OCI-LY1 (cell line): ENCODE results near the gene DLG5.

Experiments used
- H2AFZ ChIP-seq: fragments of 200-600 bp; sonication (generic), shearing (Covaris generic); 2 replicates; pipeline ENCODE4 v1.6.0; 2014; ENCODE audit warnings: antibody characterized with exemption, mild to moderate bottlenecking, low read length
- H3F3A ChIP-seq: fragments of 200-600 bp; sonication (generic), shearing (Covaris generic); 2 replicates; pipeline ENCODE4 v1.6.0; 2014; ENCODE audit warnings: mild to moderate bottlenecking, antibody characterized with exemption, low read length, moderate library complexity; ENCODE audit not compliant: insufficient read depth
- H3K27ac ChIP-seq: fragments of 200-600 bp; sonication (generic); 2 replicates; pipeline ENCODE4 v1.5.1; 2014; ENCODE audit warnings: low read length, mixed run types, mild to moderate bottlenecking, low read depth; ENCODE audit not compliant: poor library complexity, severe bottlenecking
- H3K27me3 ChIP-seq: fragments of 200-600 bp; sonication (generic); 2 replicates; pipeline ENCODE4 v1.6.0; 2014; ENCODE audit warnings: antibody characterized with exemption, mild to moderate bottlenecking, low read length, moderate library complexity; ENCODE audit not compliant: insufficient read depth
- H3K36me3 ChIP-seq: fragments of 200-600 bp; sonication (generic); 2 replicates; pipeline ENCODE4 v1.6.1; 2014; ENCODE audit warnings: mild to moderate bottlenecking, antibody characterized with exemption, low read length, moderate library complexity, mixed read lengths; ENCODE audit not compliant: insufficient read depth
- H3K4me1 ChIP-seq: fragments of 200-600 bp; sonication (generic); 2 replicates; pipeline ENCODE4 v1.5.1; 2014; ENCODE audit warnings: mild to moderate bottlenecking, low read length, moderate library complexity; ENCODE audit not compliant: insufficient read depth, severe bottlenecking
- H3K4me2 ChIP-seq: fragments of 200-600 bp; sonication (generic), shearing (Covaris generic); 2 replicates; pipeline ENCODE4 v1.6.1; 2014; ENCODE audit warnings: low read length
- H3K4me3 ChIP-seq: fragments of 200-600 bp; sonication (generic); 2 replicates; pipeline ENCODE4 v1.5.1; 2014; ENCODE audit warnings: low read length, low read depth, mild to moderate bottlenecking, mixed read lengths; ENCODE audit not compliant: poor library complexity, severe bottlenecking
- H3K79me2 ChIP-seq: fragments of 200-600 bp; shearing (Covaris generic); 2 replicates; pipeline ENCODE4 v1.6.1; 2016; ENCODE audit warnings: mixed run types, low read length, mixed read lengths; ENCODE audit not compliant: insufficient read depth
- H3K9ac ChIP-seq: fragments of 200-600 bp; sonication (generic), shearing (Covaris generic); 2 replicates; pipeline ENCODE4 v1.6.1; 2014; ENCODE audit warnings: mild to moderate bottlenecking, low read length, mixed read lengths
- H3K9me2 ChIP-seq: fragments of 200-600 bp; sonication (generic), shearing (Covaris generic); 2 replicates; pipeline ENCODE4 v1.6.1; 2014; ENCODE audit warnings: low read depth, mild to moderate bottlenecking, low read length, mixed read lengths
- H3K9me3 ChIP-seq: fragments of 200-600 bp; shearing (Covaris generic); 2 replicates; pipeline ENCODE4 v1.6.1; 2014; ENCODE audit warnings: low read length, mixed read lengths
- H4K20me1 ChIP-seq: fragments of 200-600 bp; sonication (generic), shearing (Covaris generic); 2 replicates; pipeline ENCODE4 v1.6.0; 2016; ENCODE audit warnings: mild to moderate bottlenecking, low read length; ENCODE audit not compliant: insufficient read depth
- EZH2 ChIP-seq: fragments of 200-600 bp; sonication (generic), shearing (Covaris generic); IDR thresholded peaks from 2 replicates; pipeline ENCODE4 v1.8.0; 2017; ENCODE audit warnings: borderline replicate concordance, mixed run types, mild to moderate bottlenecking, antibody characterized with exemption, low read length, moderate library complexity, mixed read lengths
- TF ChIP-seq, protein P1 (sequence below): fragments of 200-600 bp; sonication (generic), shearing (Covaris generic); IDR thresholded peaks from 2 replicates; pipeline ENCODE4 v1.5.1; 2017; ENCODE audit warnings: mild to moderate bottlenecking, antibody characterized with exemption, low read length, moderate library complexity, mixed read lengths

DLG5 gene

DNA sequence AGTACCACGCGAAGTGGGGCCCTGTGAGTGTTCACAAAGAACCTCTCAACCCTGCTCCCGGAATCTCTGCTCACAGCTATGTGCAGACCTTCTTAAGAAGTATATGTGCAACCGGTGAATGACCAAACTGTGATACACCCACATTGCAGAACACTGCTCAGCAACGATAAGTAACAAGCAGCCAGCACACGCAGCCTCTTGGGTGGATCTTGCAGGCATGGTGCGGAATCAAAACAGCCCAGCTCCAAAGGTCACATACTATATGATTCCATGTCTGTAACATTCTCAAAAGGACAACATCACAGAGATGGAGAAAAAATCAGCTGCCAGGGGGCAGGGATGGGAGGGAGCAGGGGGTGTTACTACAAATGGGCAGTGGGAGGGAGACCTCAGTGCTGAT is 101.6 kb downstream of the DLG5 start:
- Histone ChIP-seq H3K4me1 (no peaks in the 10 kb centered on the region), H3K9me2 (no peaks in the 10 kb centered on the region), H4K20me1 (no peaks in the 10 kb centered on the region), H3F3A (no peaks in the 10 kb centered on the region), H3K4me3 (no peak overlapping the region), H3K36me3 (no peaks in the 10 kb centered on the region), H3K27me3 (0 out of 2 replicates have a peak, but pooled peaks cover 7% of the 10 kb centered on the region), H3K79me2 (no peaks in the 10 kb centered on the region), H2AFZ (no peak overlapping the region), H3K4me2 (no peak overlapping the region), H3K9ac (no peak overlapping the region), H3K9me3 (no peaks in the 10 kb centered on the region), H3K27ac (no peak overlapping the region)
- TF ChIP-seq EZH2 = no peak
- TF ChIP-seq, protein P1, sequence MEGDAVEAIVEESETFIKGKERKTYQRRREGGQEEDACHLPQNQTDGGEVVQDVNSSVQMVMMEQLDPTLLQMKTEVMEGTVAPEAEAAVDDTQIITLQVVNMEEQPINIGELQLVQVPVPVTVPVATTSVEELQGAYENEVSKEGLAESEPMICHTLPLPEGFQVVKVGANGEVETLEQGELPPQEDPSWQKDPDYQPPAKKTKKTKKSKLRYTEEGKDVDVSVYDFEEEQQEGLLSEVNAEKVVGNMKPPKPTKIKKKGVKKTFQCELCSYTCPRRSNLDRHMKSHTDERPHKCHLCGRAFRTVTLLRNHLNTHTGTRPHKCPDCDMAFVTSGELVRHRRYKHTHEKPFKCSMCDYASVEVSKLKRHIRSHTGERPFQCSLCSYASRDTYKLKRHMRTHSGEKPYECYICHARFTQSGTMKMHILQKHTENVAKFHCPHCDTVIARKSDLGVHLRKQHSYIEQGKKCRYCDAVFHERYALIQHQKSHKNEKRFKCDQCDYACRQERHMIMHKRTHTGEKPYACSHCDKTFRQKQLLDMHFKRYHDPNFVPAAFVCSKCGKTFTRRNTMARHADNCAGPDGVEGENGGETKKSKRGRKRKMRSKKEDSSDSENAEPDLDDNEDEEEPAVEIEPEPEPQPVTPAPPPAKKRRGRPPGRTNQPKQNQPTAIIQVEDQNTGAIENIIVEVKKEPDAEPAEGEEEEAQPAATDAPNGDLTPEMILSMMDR = no peak

DNA sequence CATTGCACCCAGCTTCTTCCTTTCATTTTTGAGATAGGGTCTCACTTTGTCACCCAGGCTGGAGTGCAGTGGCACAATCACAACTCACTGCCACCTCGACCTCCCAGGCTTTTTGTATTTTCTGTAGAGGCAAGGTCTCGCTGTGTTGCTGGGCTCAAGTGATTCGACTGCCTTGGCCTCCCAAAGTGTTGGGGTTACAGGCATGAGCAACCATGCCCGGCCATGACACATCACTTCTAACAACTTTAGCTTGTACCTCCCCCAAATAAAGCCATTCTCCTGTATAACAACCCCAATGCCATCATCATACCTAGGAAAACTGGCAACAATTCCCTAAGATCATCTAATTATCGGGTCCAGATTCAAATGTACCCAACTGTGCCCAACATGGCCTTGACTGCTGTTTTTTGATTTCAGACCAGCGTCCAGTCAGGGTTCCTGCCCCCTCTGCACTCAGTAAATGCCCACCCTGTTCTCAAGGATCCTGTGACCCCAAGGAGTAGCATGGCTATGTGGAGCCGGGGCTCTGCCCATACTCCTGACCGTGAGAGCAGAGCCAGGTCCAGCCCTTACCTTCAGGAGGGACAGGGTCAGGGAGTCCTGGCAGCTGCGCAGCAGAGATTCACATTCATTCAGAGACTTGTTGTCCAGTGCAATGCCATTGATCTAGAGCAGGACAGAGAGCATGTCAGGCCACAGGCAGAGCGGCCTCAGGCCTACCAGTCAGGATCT is 102.6 kb downstream of the DLG5 start:
- H3K4me3 ChIP-seq = no peak overlapping the region
- no peak overlapping the region for H3K4me2 ChIP-seq
- no peak overlapping the region for H2AFZ ChIP-seq
- no peaks in the 10 kb centered on the region for H3F3A ChIP-seq
- no peaks in the 10 kb centered on the region for H3K79me2 ChIP-seq
- no peaks in the 10 kb centered on the region for H3K36me3 ChIP-seq
- no peaks in the 10 kb centered on the region for H3K4me1 ChIP-seq
- H3K9me2 ChIP-seq = no peaks in the 10 kb centered on the region
- no peak overlapping the region for H3K9ac ChIP-seq
- H3K27ac ChIP-seq = no peak overlapping the region
- H4K20me1 ChIP-seq = no peaks in the 10 kb centered on the region
- H3K9me3 ChIP-seq = no peaks in the 10 kb centered on the region
- H3K27me3 ChIP-seq = 0 out of 2 replicates have a peak, but pooled peaks cover 7% of the 10 kb centered on the region
- TF ChIP-seq, protein P1 = no peak
- TF ChIP-seq EZH2 = no peak

DNA sequence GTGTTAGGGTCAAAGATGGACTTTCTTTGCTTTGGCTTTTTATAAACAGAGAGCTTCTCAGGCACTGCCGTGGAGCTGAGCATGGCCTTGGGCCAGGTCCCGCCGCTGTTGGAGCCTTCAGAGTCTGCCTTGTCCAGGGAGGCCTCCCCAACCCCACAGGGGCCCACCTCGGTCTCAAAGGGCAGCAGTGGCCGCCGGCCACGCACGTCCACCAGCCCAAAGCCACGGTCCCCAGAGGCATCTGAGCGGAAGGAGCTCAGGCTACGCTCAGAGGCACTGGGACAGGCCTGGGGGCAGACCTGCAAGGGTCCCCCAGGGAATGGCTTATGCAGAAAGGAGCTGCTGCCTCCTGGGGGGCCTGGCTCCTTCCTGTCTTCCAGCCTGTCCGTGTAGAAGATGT is 105.0 kb downstream of the DLG5 start:
- no peak overlapping the region for H2AFZ ChIP-seq
- H3K36me3 ChIP-seq = no peaks in the 10 kb centered on the region
- no peak overlapping the region for H3K4me2 ChIP-seq
- no peak overlapping the region for H3K27ac ChIP-seq
- no peaks in the 10 kb centered on the region for H3K4me1 ChIP-seq
- H3K4me3 ChIP-seq = no peak overlapping the region
- no peaks in the 10 kb centered on the region for H3K9me3 ChIP-seq
- H3K79me2 ChIP-seq = no peaks in the 10 kb centered on the region
- no peaks in the 10 kb centered on the region for H4K20me1 ChIP-seq
- H3K9ac ChIP-seq = no peak overlapping the region
- H3K27me3 ChIP-seq = 0 out of 2 replicates have a peak, but pooled peaks cover 7% of the 10 kb centered on the region
- H3F3A ChIP-seq = no peaks in the 10 kb centered on the region
- H3K9me2 ChIP-seq = no peaks in the 10 kb centered on the region
- TF ChIP-seq, protein P1 = no peak
- no peak for TF ChIP-seq EZH2
